NB4 (cell line): ENCODE data around the gene HMX3.
A peak's percentile ranks its signal among the peaks of the same experiment; 100 is the strongest.

Source experiments
- DNase-seq: peaks from one replicate; pipeline ENCODE4 v3.0.0; 2010; ENCODE audit warnings: low read depth
- H3K4me3 ChIP-seq: one replicate; pipeline ENCODE4 v1.5.1; 2011; ENCODE audit warnings: mild to moderate bottlenecking, low read depth, low read length, moderate library complexity
- CTCF ChIP-seq: IDR thresholded peaks from one replicate; pipeline ENCODE4 v1.5.1; 2012; ENCODE audit warnings: low read depth, low read length
- MYC ChIP-seq: IDR thresholded peaks from 2 replicates; pipeline ENCODE4 v1.6.1; 2011; ENCODE audit warnings: low read depth, low read length
- POLR2A ChIP-seq: IDR thresholded peaks from 2 replicates; pipeline ENCODE4 v1.6.1; 2011; ENCODE audit warnings: mild to moderate bottlenecking; ENCODE audit not compliant: insufficient read length; ENCODE audit errors: extremely low read depth
- TF ChIP-seq, protein P1 (sequence below): IDR thresholded peaks from 2 replicates; pipeline ENCODE4 v1.6.1; 2011; ENCODE audit warnings: low read depth, low read length

The HMX3 gene

DNA sequence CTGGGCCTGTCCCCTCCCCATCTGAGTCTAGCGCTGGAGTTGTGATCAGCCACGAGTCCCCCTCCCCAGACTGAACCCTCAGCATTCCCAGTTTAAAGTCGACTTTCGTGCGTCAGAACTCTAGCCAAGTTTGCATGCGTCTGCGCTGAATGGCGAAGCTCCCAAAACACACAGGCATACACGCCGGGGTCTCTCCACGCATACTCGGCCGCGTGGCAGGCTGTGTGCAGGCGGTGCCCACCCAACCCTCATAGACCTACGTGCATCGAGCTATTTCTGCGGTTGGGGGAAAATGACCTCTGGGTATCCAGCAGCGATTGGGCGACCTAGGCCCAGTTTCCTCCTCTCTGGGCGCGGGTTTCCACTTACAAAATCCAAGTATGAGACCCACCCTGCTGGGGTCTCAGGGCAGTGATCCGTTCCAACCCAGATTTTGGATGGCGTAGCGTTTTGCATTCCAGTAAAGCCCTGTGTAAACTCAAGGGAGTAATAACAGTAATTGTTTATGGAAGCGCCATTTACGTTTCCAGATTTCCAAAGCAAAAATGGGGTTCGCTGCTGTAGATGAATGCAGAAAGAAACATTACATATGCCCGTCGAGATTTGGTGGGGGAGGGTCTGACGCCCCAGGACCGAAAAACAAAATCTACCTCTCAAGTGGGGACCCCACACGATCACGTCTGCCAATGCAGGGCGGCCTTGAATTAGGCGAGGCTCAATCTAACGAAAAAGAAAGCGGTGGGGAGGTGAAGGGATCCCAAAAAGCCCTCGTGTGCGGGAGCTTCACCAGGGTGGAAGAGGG lies 2.0 kb upstream of the HMX3 start:
- TF ChIP-seq MYC (no peak), POLR2A (no peak), CTCF (no peak)
- TF ChIP-seq, protein P1, sequence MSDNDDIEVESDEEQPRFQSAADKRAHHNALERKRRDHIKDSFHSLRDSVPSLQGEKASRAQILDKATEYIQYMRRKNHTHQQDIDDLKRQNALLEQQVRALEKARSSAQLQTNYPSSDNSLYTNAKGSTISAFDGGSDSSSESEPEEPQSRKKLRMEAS: no peak
- H3K4me3 ChIP-seq: no peak overlapping the region
- DNase-seq: no peak

GRCh38 chr10:123134343-123134914 lies 1.3 kb upstream of the HMX3 start:
- peak; percentile 19 for DNase-seq
- H3K4me3 ChIP-seq: no peak overlapping the region
- TF ChIP-seq, protein P1: no peak
- TF ChIP-seq CTCF: no peak
- TF ChIP-seq POLR2A: no peak
- TF ChIP-seq MYC: no peak

GRCh38 chr10:123134915-123135414 lies 805 bp upstream of the HMX3 start:
- TF ChIP-seq CTCF (no peak), MYC (no peak; the same call in 1 of the 2 replicates), POLR2A (no peak)
- TF ChIP-seq, protein P1: no peak
- peak; percentile 72 for DNase-seq
- peak overlapping the region; percentile 49 for H3K4me3 ChIP-seq

DNA sequence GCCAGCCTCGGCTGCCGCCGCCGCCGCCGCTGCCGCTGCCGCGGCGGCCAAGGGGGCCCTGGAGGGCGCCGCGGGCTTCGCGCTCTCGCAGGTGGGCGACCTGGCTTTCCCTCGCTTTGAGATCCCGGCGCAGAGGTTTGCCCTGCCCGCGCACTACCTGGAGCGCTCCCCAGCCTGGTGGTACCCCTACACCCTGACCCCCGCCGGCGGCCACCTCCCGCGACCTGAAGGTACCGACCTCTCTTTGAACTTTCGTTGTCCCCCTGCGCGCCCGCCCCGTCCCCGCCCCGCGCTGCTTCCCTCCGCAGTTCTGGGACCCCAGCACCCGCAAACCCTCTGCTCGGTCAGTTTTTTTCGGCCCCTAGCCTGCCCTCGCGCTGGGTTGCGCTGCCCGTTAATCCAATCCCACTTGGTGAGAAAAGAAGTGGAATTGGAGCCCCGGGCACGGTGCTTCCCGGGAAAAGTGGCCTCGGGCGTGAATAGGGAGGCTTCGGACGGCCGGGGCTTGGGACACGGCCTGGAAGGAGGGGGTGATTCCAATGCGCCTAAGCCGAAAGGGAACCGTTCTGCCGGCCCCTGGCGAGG lies 543 bp downstream of the HMX3 start:
- peak overlapping the region; percentile 60 for H3K4me3 ChIP-seq
- peak; percentile 46 for DNase-seq
- TF ChIP-seq, protein P1: no peak
- no peak for TF ChIP-seq MYC
- no peak for TF ChIP-seq POLR2A
- TF ChIP-seq CTCF: no peak

DNA sequence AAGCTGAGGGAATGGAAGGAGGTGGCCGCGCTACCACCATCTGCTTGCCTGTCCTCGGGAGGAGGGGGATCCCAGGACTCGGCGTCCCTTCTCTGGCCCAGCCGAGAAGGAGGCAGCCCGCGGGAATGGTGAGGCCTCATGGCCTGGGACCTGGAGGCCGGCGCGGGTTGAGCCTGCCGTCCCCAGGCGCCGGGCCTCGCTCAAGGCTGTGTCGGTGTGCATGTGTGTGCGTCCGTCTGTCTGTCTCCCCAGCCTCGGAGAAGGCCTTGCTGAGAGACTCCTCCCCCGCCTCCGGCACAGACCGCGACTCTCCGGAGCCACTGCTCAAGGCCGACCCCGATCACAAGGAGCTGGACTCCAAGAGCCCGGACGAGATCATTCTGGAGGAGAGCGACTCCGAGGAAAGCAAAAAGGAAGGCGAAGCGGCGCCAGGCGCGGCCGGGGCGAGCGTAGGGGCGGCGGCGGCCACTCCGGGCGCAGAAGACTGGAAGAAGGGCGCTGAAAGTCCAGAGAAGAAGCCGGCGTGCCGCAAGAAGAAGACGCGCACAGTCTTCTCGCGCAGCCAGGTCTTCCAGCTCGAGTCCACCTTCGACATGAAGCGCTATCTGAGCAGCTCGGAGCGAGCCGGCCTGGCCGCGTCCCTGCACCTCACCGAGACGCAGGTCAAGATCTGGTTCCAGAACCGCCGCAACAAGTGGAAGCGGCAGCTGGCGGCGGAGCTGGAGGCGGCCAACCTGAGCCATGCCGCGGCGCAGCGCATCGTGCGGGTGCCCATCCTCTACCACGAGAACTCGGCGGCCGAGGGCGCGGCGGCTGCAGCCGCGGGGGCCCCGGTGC lies 1.3 kb downstream of the HMX3 start:
- H3K4me3 ChIP-seq: peak overlapping the region; percentile 60
- DNase-seq: peak; percentile 86
- TF ChIP-seq CTCF (no peak), POLR2A (peak; percentile 16), MYC (no peak)
- TF ChIP-seq, protein P1: no peak
